GM19324 (cell line): ENCODE measurements around the gene SP100.
"Not testable (repeated sequence)": the region's sequence is repeated elsewhere in the genome, so short reads cannot be mapped to it uniquely, and the experiment has no call there.

Experiments used
- ATAC-seq: cut with Tn5 transposase; IDR thresholded peaks from one replicate; pipeline ENCODE4 v1.9.1; 2021; ENCODE audit warnings: mild to moderate bottlenecking, moderate library complexity; ENCODE audit not compliant: unreplicated experiment, low FRiP score

The SP100 gene

GRCh38 chr2:230418341-230419016 lies 2.5 kb downstream of the SP100 start:
- no peak for ATAC-seq

- no peak for ATAC-seq
Observed at GRCh38 chr2:230419181-230419580, 3.2 kb downstream of the SP100 start.

GRCh38 chr2:230422149-230422548 lies 6.1 kb downstream of the SP100 start:
- no peak for ATAC-seq

- no peak for ATAC-seq
Observed at GRCh38 chr2:230423851-230424458, 8.0 kb downstream of the SP100 start.

- ATAC-seq: no peak
Observed at GRCh38 chr2:230425377-230425776, 9.4 kb downstream of the SP100 start.

GRCh38 chr2:230429513-230429912 lies 13.5 kb downstream of the SP100 start:
- ATAC-seq: no peak

- ATAC-seq: no peak
Observed at GRCh38 chr2:230430957-230431910, 15.2 kb downstream of the SP100 start.

GRCh38 chr2:230434677-230435324 lies 18.8 kb downstream of the SP100 start:
- no peak for ATAC-seq

GRCh38 chr2:230435431-230435830 lies 19.4 kb downstream of the SP100 start:
- no peak for ATAC-seq

- not testable (repeated sequence) for ATAC-seq
Observed at GRCh38 chr2:230439121-230439520, 23.1 kb downstream of the SP100 start.

- no peak for ATAC-seq
Observed at GRCh38 chr2:230439590-230439989, 23.6 kb downstream of the SP100 start.

- peak; percentile 64 for ATAC-seq
Observed at GRCh38 chr2:230441227-230441897, 25.4 kb downstream of the SP100 start.

- ATAC-seq: no peak
Observed at GRCh38 chr2:230443541-230443940, 27.5 kb downstream of the SP100 start.

GRCh38 chr2:230444832-230445231 lies 28.8 kb downstream of the SP100 start:
- ATAC-seq: no peak

- no peak for ATAC-seq
Observed at GRCh38 chr2:230447036-230447435, 31.0 kb downstream of the SP100 start.

GRCh38 chr2:230447455-230448451 lies 31.8 kb downstream of the SP100 start:
- peak; percentile 60 for ATAC-seq

GRCh38 chr2:230449901-230450467 lies 34.0 kb downstream of the SP100 start:
- ATAC-seq: no peak

- ATAC-seq: no peak
Observed at GRCh38 chr2:230453006-230453405, 37.0 kb downstream of the SP100 start.
